Pancreas (tissue), 10 donors: ENCODE measurements around the gene KIR2DL1. TPM values are rescaled to one million over a fixed set of nuclear protein-coding genes. Genes with fewer than 3 reads are reported as not detected.
"Not testable (repeated sequence)": the region's sequence is repeated elsewhere in the genome, so short reads cannot be mapped to it uniquely, and the experiment has no call there.

Experiments used
- ATAC-seq, 4 donors: fragments of 200-7000 bp; cut with Tn5 transposase; one replicate each; pipeline versions ENCODE4 v1.8.0 to v1.9.1; 2020; ENCODE audit warnings: mild to moderate bottlenecking in 4 of 4, moderate library complexity in 4 of 4
- DNase-seq, 6 donors: peaks; one replicate each; pipeline ENCODE4 v3.0.0-alpha.2; 2020
- FAIRE-seq: peaks from 2 replicates; lab custom pipeline; 2012; peaks lifted over from hg19 to GRCh38; lab: Jason Lieb, UNC
- H3K27ac ChIP-seq, 4 donors: fragments of 200-600 bp; sonication (generic); 1 replicate in 3 of 4; 2 replicates in 1 of 4; pipeline versions ENCODE4 v1.5.0 to v1.8.0; 2020
- H3K27me3 ChIP-seq, 4 donors: fragments of 200-600 bp; one replicate each; pipeline ENCODE4 v1.8.0; 2021
- H3K36me3 ChIP-seq, 3 donors: fragments of 200-600 bp; sonication (generic) in 1 of 3; one replicate each; pipeline versions ENCODE4 v1.5.0 to v1.8.0; 2020 to 2021
- H3K4me1 ChIP-seq, 3 donors: fragments of 200-600 bp; one replicate each; pipeline ENCODE4 v1.8.0; 2021
- H3K4me3 ChIP-seq, 4 donors: fragments of 200-600 bp; sonication (generic) in 2 of 4; one replicate each; pipeline versions ENCODE4 v1.5.0 to v1.8.0; 2020 to 2021
- H3K9me3 ChIP-seq, 4 donors: fragments of 200-600 bp; one replicate each; pipeline ENCODE4 v1.8.0; 2021
- WGBS, 2 donors: extraction: QIAGEN DNeasy Blood & Tissue Kit; methylation state at CpG; one replicate each; pipeline ENCODE4 v1.1.7; 2013; 5-methylcytosine and 5-hydroxymethylcytosine counted together
- intact Hi-C, 3 donors: fragments of 100-400 bp; cut with DNase I; formaldehyde crosslinking; loops; one replicate each; pipeline versions ENCODE4 v1.11.1 to v1.14.2; 2022
- polyA plus RNA-seq, 2 donors: library from polyadenylated mRNA; stranded (reverse); fragments of 200-250 nt; gene quantifications; one replicate each; pipeline ENCODE4 v1.2.3, GENCODE V29; 2013
- total RNA-seq, 6 donors: library from RNA; stranded (reverse); fragmentation: NEBNext Ultra II Directional in 4 of 6; extraction: Animal tissue kit (Norgen Biotek cat#: 25700) in 4 of 6; gene quantifications; one replicate each; pipeline versions ENCODE4 v1.2.1 to v1.2.4, GENCODE V29; 2021 to 2023
- TF ChIP-seq, protein P1 (sequence below), 4 donors: fragments of 200-600 bp; sonication (generic) in 3 of 4; IDR thresholded peaks; one replicate each; pipeline versions ENCODE4 v1.5.0 to v1.8.0; 2021; ENCODE audit warnings: antibody characterized with exemption in 4 of 4
- donor health status: healthy with polysubstance abuse.
- donor health status: DM: no; HTN: no; CAD: no; lungs with moderate emphysema.
- donor health status: DM: no; HTN: no; CAD: no.
- donor health status: control.
- donor health status: control.
- donor health status: Bipolar disorder and iron deficiency.
- donor health status: DM: yes; HTN: yes; CAD: no.
- donor health status: DM: no; HTN: no; CAD: no.
- donor health status: DM: no; HTN: no; CAD: no.
- donor health status: DM: yes; HTN: yes; CAD: no.

The KIR2DL1 gene
- total RNA-seq (not detected), polyA plus RNA-seq (not detected)

DNA sequence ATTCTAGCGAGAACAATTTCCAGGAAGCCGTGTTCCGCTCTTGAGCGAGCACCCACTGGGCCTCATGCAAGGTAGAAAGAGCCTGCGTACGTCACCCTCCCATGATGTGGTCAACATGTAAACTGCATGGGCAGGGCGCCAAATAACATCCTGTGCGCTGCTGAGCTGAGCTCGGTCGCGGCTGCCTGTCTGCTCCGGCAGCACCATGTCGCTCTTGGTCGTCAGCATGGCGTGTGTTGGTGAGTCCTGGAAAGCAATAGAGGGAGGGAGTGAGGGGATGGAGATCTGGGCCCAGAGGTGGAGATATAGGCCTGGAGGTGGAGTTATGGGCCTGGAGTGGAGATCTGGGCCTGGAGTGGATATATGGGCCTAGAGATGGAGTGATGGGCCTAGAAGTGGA, at the start of gene KIR2DL1:
TSS of gene KIR2DL1 (plus strand) at position 148 of the 400 bp plus-strand sequence. CDS start at position 206, 58 bp downstream.
- H3K4me1 ChIP-seq, intact Hi-C loops, FAIRE-seq, H3K27ac ChIP-seq, ATAC-seq, H3K36me3 ChIP-seq, DNase-seq, H3K9me3 ChIP-seq, H3K4me3 ChIP-seq, H3K27me3 ChIP-seq: not testable (repeated sequence)
- 88 to 92% methylated on average over 15 of the region's 15 CpGs for WGBS, 2 donors

DNA sequence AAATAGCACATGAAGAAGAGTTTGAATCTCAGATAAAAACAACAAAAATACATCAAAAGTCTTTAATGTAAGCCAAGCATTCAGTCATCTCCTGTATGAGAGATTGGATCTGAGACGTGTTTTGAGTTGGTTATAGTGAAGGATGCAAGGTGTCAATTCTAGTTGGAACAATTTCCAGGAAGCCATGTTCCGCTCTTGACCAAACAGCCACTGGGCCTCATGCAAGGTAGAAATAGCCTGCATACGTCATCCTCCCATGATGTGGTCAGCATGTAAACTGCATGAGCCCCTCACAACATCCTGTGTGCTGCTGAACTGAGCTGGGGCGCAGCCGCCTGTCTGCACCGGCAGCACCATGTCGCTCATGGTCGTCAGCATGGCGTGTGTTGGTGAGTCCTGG, 45.5 kb upstream of the KIR2DL1 start, which contains the start of gene KIR3DL3:
TSS of gene KIR3DL3 (plus strand) at position 301 of the 400 bp plus-strand sequence. CDS start at position 356, 55 bp downstream.
- ATAC-seq (no peak), DNase-seq (no peak), FAIRE-seq (no peak)
- intact Hi-C loops: no loop called here
- Histone ChIP-seq H3K36me3 (no peaks in the 10 kb centered on the region), H3K27ac (no peak within 1 kb of the TSS), H3K4me3 (no peak within 1 kb of the TSS), H3K27me3 (no peaks in the 10 kb centered on the region), H3K9me3 (no peaks in the 10 kb centered on the region), H3K4me1 (no peaks in the 10 kb centered on the region)
- TF ChIP-seq, protein P1, sequence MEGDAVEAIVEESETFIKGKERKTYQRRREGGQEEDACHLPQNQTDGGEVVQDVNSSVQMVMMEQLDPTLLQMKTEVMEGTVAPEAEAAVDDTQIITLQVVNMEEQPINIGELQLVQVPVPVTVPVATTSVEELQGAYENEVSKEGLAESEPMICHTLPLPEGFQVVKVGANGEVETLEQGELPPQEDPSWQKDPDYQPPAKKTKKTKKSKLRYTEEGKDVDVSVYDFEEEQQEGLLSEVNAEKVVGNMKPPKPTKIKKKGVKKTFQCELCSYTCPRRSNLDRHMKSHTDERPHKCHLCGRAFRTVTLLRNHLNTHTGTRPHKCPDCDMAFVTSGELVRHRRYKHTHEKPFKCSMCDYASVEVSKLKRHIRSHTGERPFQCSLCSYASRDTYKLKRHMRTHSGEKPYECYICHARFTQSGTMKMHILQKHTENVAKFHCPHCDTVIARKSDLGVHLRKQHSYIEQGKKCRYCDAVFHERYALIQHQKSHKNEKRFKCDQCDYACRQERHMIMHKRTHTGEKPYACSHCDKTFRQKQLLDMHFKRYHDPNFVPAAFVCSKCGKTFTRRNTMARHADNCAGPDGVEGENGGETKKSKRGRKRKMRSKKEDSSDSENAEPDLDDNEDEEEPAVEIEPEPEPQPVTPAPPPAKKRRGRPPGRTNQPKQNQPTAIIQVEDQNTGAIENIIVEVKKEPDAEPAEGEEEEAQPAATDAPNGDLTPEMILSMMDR (IDR thresholded peaks at IDR 0.05): no peak
- 77 to 82% methylated on average over 9 of the region's 9 CpGs for WGBS, 2 donors

DNA sequence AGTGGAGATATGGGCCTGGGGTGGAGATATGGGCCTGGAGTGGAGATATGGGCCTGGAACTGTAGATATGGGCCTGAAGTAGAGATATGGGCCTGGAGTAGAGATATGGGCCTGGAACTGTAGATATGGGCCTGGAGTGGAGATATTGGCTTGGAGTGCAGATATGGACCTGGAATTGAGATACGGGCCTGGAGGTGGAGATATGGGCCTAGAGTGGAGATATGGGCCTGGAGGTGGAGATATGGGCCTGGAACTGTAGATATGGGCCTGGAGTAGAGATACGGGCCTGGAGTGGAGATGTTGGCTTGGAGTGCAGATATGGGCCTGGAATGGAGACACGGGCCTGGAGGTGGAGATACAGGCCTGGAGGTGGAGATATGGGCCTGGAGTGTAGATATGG, 44.9 kb upstream of the KIR2DL1 start:
- H3K36me3 ChIP-seq: no peaks in the 10 kb centered on the region
- no peaks in the 10 kb centered on the region for H3K27me3 ChIP-seq
- intact Hi-C loops: no loop called here
- no peaks in the 10 kb centered on the region for H3K4me1 ChIP-seq
- no peaks in the 10 kb centered on the region for H3K9me3 ChIP-seq
- no peak for DNase-seq
- no peak overlapping the region for H3K27ac ChIP-seq
- no peak for ATAC-seq
- WGBS, 2 donors: 51 to 61% methylated on average over 3 of the region's 3 CpGs
- FAIRE-seq: no peak
- H3K4me3 ChIP-seq: no peak overlapping the region
- TF ChIP-seq, protein P1 (IDR thresholded peaks at IDR 0.05): no peak

DNA sequence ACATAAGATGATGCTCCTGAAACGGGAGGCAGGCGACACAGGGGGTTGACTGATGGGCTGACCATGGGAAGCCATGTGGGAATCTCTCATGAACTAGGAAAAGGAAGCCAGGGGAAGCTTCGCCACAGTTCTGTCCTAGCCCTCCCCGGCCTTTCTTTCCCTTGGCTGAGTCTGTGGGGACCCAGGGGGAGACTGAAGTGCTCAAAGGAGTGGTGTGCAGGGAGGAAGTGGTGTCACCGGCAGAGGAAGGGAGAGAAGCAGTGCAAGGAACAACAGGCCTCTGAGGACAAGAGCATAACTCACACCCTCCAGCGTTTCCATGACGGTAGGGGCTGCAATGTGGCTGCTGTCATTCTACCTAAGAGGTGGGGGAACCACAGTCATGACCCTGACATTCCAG, 44.3 kb upstream of the KIR2DL1 start:
- H3K4me3 ChIP-seq: no peak overlapping the region
- no peak overlapping the region for H3K27ac ChIP-seq
- no peaks in the 10 kb centered on the region for H3K36me3 ChIP-seq
- no peaks in the 10 kb centered on the region for H3K4me1 ChIP-seq
- intact Hi-C loops: no loop called here
- DNase-seq (no peak), ATAC-seq (no peak), FAIRE-seq (no peak)
- H3K9me3 ChIP-seq: no peaks in the 10 kb centered on the region
- 65 to 79% methylated on average over 7 of the region's 7 CpGs for WGBS, 2 donors
- no peaks in the 10 kb centered on the region for H3K27me3 ChIP-seq
- TF ChIP-seq, protein P1 (IDR thresholded peaks at IDR 0.05): no peak

DNA sequence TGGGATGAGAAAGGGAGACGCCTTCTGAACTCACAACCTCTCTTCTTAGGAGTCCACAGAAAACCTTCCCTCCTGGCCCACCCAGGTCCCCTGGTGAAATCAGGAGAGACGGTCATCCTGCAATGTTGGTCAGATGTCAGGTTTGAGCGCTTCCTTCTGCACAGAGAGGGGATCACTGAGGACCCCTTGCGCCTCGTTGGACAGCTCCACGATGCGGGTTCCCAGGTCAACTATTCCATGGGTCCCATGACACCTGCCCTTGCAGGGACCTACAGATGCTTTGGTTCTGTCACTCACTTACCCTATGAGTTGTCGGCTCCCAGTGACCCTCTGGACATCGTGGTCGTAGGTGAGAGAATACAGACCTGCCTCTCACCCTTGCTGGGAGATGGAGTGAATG, 42.0 kb upstream of the KIR2DL1 start:
- 42 to 58% methylated on average over 10 of the region's 10 CpGs for WGBS, 2 donors
- no peaks in the 10 kb centered on the region for H3K4me1 ChIP-seq
- TF ChIP-seq, protein P1 (IDR thresholded peaks at IDR 0.05): no peak
- H3K4me3 ChIP-seq: no peak overlapping the region
- no peak for FAIRE-seq
- no peaks in the 10 kb centered on the region for H3K36me3 ChIP-seq
- intact Hi-C loops: no loop called here
- DNase-seq: no peak
- H3K27me3 ChIP-seq: no peaks in the 10 kb centered on the region
- ATAC-seq: no peak
- no peaks in the 10 kb centered on the region for H3K9me3 ChIP-seq
- H3K27ac ChIP-seq: no peak overlapping the region
